Measurements from ENCODE around the gene TNS3. TPM values are rescaled to one million over a fixed set of nuclear protein-coding genes. Genes with fewer than 3 reads are reported as not detected.

TNS3 gene
- total RNA-seq, 4 donors from 2014 or later, result 27.2 to 110 (median 47.5) TPM

DNA sequence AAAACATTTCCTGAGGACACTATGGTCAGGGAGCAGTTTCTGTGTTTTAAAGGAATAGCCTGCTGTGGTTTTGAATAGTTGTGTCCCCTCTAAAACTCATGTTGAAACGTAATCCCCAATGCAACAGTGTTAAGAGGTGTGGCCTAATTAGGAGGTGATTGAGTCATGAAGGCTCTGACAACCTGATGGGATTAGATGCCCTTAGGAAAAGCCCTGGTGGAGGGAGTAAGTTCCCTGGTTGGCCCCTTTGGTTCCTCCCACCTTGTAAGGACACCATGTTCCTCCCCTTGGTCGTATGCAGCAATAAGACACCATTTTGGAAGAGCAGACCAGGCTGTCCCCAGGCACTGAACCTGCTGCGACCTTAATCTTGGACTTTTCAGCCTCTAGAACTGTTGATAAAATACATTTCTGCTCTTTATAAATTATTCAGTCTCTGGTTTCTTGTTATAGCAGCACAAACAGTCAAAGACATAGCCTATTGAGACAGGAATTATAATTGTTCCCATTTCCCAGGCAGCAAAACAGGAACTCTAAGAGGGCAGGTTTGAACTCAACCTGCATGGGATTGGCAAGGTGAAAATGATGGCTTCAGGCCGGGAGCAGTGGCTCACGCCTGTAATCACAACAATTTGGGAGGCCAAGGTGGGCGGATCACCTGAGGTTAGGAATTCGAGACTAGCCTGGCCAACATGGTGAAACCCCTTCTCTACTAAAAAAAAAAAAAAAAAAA is 20.5 kb upstream of the TNS3 start:
- Histone ChIP-seq H3K4me1 (peaks cover 0 to 9% of the 10 kb centered on the region in 2 donors), H3K27ac (no peak overlapping the region), H3K4me3 (no peak overlapping the region), H3K36me3 (no peaks in the 10 kb centered on the region), H3K27me3 (no peaks in the 10 kb centered on the region), H3K9me3 (no peaks in the 10 kb centered on the region)
- intact Hi-C loops (cut with DNase I; ENCODE audit: low total_unique reads), result no loop called here
- DNase-seq, result no peak
- TF ChIP-seq POLR2A (IDR thresholded peaks at IDR 0.05), result no peak
- TF ChIP-seq, protein P1, sequence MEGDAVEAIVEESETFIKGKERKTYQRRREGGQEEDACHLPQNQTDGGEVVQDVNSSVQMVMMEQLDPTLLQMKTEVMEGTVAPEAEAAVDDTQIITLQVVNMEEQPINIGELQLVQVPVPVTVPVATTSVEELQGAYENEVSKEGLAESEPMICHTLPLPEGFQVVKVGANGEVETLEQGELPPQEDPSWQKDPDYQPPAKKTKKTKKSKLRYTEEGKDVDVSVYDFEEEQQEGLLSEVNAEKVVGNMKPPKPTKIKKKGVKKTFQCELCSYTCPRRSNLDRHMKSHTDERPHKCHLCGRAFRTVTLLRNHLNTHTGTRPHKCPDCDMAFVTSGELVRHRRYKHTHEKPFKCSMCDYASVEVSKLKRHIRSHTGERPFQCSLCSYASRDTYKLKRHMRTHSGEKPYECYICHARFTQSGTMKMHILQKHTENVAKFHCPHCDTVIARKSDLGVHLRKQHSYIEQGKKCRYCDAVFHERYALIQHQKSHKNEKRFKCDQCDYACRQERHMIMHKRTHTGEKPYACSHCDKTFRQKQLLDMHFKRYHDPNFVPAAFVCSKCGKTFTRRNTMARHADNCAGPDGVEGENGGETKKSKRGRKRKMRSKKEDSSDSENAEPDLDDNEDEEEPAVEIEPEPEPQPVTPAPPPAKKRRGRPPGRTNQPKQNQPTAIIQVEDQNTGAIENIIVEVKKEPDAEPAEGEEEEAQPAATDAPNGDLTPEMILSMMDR (IDR thresholded peaks at IDR 0.05), result no peak

DNA sequence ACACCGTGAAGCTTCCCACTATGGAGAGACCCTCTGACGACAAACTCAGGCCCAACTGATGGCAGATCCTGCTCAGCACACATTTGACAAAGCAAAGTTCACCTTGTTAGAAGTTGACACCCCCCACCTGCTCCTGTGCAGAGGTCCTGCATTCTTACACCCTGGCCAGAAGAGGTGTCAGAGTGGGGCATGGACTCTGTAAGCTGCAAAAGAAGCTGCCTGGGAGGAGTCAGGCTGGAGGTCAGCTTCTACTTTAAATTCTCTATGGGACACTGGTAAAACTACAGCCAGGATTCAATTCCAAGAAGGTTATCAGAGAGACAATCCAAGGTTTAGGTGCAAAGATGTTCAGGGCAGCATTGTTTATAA is 20.0 kb upstream of the TNS3 start:
- H3K27ac ChIP-seq, result no peak overlapping the region

DNA sequence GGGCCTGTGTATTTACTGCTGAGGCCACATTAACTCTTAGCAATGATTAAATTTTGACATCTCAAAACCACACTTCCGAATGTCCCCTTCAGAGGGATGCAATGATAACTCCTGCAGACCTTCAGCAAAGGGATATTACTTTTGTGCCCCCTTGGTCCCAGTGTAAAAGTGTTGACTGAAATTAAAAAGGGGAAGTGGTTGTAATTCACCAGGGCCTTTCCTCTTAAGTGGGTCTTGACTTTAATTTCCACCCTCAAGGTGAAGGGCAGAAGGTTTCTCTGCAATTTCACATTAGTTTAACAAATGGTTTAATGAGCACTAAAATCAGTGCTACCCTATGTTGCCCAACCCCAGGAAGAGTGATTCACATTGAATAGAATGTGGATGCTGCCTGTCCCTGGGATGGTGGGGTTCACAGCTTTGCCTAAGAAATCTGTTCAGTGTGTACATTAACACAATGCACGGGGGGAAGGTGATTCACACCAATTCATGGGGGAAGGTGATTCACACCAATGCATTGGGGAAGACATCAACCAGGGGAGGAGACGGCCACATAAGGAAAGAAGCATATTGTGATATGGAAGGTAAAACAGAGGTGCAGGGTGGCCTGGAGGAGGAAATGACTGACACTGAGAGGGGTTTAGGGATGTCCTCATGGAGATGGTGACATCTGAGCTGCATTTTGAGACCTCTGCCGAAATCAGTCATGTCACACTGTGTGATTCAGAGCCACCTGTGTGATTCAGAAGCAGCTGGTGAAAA is 19.4 kb upstream of the TNS3 start:
- no peaks in the 10 kb centered on the region for H3K27me3 ChIP-seq
- H3K27ac ChIP-seq, result peak overlapping the region; percentile 48 to 56
- peaks cover 0 to 9% of the 10 kb centered on the region in 2 donors for H3K4me1 ChIP-seq
- DNase-seq, result no peak
- no peaks in the 10 kb centered on the region for H3K9me3 ChIP-seq
- H3K36me3 ChIP-seq, result no peaks in the 10 kb centered on the region
- no peak overlapping the region for H3K4me3 ChIP-seq
- TF ChIP-seq, protein P1 (IDR thresholded peaks at IDR 0.05), result no peak
- no peak for TF ChIP-seq POLR2A (IDR thresholded peaks at IDR 0.05)
- intact Hi-C loops (cut with DNase I; ENCODE audit: low total_unique reads), result no loop called here

More for the DNA sequence above, 20.0 kb upstream of the TNS3 start:
- Histone ChIP-seq H3K4me1 (peaks cover 0 to 9% of the 10 kb centered on the region in 2 donors), H3K27me3 (no peaks in the 10 kb centered on the region), H3K9me3 (no peaks in the 10 kb centered on the region), H3K4me3 (no peak overlapping the region), H3K36me3 (no peaks in the 10 kb centered on the region)
- TF ChIP-seq, protein P1 (IDR thresholded peaks at IDR 0.05), result no peak
- no peak for TF ChIP-seq POLR2A (IDR thresholded peaks at IDR 0.05)
- intact Hi-C loops (cut with DNase I; ENCODE audit: low total_unique reads), result no loop called here
- DNase-seq, result no peak

DNA sequence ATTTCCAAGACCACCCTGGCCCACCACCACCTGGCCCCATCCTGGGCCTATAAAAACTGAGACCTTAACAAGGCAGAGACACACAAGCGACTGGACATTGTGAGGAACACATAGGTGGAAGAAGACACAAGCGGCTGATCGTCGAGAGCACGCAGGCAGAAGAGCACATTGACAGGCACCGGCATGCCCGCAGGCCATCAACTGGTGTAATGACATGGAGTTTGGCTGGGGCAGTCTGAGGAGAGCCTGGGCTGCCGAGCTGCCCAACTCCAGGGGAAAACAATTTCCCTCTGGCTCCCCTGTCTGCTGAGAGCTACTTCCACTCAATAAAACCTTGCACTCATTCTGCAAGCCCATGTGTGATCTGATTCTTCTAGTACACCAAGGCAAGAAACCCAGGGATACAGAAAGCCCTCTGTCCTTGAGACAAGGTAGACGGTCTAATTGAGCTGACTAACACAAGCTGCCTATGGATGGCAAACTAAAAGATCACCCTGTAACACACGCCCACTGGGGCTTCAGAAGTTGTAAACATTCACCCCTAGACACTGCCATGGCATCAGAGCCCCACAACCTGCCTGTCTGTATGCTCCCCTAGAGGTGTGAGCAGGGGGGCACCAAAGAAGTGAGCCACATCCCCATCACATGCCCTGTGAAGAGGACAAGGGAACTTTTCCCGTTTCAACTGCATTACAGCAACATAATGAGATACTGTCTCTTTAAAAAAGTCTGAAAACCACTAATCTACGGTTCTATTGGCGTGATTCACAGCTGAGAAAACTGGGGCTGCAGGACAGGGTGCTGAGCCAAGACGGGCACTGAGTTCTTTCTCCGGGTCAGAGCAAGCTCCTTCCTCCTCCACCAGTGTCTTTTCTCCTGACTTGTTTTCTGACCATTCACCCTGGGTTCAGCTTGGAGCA is 18.5 kb upstream of the TNS3 start:
- no peak for DNase-seq
- Histone ChIP-seq H3K9me3 (no peaks in the 10 kb centered on the region), H3K27ac (peak overlapping the region; percentile 48 to 56), H3K4me1 (peaks cover 0 to 6% of the 10 kb centered on the region in 2 donors), H3K27me3 (no peaks in the 10 kb centered on the region), H3K36me3 (no peaks in the 10 kb centered on the region), H3K4me3 (no peak overlapping the region)
- TF ChIP-seq, protein P1 (IDR thresholded peaks at IDR 0.05), result no peak
- TF ChIP-seq POLR2A (IDR thresholded peaks at IDR 0.05), result no peak
- intact Hi-C loops (cut with DNase I; ENCODE audit: low total_unique reads), result no loop called here

Data from uterus (tissue), 4 donors.